ENCODE results near the gene CHRNA4.

- TF ChIP-seq CTCF (conservative IDR thresholded peaks at IDR 0.05; ENCODE audit: low read length) (no peak), EZH2phosphoT487 (IDR thresholded peaks at IDR 0.05; ENCODE audit: borderline replicate concordance) (no peak)
Observed at GRCh38 chr20:63372971-63373885, 12.1 kb upstream of the CHRNA4 start.

Data from Loucy (cell line).